GM21381 (cell line): ENCODE data around the gene AP2A1.
"Not testable (repeated sequence)": the region's sequence is repeated elsewhere in the genome, so short reads cannot be mapped to it uniquely, and the experiment has no call there.

Source experiments
- ATAC-seq: cut with Tn5 transposase; IDR thresholded peaks from one replicate; pipeline ENCODE4 v1.9.1; 2021; ENCODE audit warnings: mild to moderate bottlenecking, moderate library complexity; ENCODE audit not compliant: unreplicated experiment

AP2A1 gene

DNA sequence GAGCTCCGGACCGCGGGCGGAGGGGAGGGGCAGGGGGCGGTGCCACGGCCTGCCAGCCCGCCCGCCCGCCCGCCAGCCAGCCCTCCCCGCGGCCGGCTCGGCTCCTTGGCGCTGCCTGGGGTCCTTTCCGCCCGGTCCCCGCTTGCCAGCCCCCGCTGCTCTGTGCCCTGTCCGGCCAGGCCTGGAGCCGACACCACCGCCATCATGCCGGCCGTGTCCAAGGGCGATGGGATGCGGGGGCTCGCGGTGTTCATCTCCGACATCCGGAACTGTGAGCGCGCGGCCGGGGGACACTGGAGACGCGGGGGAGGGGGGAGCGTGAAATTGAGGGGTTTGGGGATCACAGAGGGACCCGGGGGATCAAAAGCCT is at the start of gene AP2A1:
AP2A1 (plus strand) TSS at position 72 of the 370 bp plus-strand sequence; CDS start at position 205, 133 bp downstream.
- ATAC-seq: no peak

- ATAC-seq: no peak
These were observed 48.3 kb upstream of the AP2A1 start for GRCh38 chr19:49718511-49718910.

DNA sequence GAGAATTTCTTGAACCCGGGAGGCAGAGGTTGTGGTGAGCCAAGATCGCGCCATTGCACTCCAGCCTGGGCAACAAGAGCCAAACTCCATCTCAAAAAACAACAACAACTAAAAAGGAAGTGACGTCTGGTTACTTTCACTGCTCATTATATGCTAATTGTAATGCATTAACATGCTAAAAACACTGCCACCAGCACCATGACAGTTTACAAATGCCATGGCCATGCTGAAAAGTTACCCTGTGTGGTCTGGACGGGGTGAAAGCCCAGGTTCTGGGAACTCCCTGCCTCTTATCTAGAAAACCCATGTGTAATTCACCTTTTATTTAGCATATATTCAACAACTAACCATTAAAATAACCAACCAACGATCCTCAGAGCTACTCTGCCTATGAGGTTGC is 47.8 kb upstream of the AP2A1 start:
- no peak for ATAC-seq

DNA sequence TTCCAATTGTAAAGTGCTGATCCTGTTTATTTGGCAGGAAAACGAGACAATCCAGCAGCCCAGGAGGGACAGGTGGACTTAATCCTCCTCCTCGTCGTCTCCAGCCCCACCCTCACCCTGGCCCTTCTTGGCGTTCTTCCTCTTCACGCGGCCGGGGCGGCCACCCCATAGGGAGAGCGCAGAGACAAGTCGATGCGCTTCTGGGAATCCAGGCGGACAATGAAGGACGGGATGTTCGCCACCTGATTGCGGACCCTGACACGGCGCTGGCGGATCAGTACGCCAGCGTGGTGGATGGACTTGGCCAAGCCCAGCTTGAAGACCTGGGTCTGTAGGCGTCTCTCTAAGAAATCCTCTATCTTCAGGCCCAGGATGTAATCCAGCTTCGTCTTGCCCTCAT is 47.4 kb upstream of the AP2A1 start:
- ATAC-seq: not testable (repeated sequence)

DNA sequence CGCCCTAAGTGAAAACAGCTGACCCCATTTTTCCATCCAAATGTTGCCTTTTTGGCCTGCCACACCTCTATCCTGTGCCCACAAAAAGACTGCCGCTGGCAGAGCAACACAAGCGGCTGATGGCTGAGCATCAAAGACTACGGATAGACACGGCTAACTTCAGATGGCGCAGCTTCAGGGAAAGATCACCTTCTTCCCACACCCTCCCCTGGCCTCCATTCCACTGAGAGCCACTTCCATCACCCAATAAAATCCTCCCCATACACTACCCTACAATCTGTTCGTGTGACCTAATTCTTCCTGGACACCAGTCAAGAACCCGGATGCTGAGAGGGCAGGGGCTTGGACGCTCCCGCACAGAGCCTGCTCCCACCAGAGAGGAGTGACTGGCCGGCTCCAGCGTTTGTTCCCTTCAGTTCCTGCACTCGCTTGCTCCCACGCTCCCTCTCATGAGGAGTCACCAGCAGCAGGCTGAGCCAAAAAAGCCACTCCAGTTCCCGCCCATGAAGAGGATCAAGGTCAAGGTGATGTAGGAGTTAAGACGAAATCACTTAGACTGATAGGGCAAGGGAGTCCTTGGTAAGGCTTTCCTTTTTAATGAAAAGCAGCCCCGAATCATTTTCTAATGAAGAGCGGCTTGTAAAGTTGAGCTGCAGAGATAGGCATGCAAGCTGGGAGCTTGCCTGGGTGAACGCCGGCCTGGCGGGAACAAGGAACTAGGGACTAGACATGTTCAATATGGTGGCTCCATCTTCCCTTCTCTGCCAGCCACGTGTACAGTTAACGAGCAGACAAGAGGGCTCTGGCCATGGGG is 39.4 kb upstream of the AP2A1 start:
- ATAC-seq: no peak

GRCh38 chr19:49730166-49730565 is 36.6 kb upstream of the AP2A1 start:
- no peak for ATAC-seq

DNA sequence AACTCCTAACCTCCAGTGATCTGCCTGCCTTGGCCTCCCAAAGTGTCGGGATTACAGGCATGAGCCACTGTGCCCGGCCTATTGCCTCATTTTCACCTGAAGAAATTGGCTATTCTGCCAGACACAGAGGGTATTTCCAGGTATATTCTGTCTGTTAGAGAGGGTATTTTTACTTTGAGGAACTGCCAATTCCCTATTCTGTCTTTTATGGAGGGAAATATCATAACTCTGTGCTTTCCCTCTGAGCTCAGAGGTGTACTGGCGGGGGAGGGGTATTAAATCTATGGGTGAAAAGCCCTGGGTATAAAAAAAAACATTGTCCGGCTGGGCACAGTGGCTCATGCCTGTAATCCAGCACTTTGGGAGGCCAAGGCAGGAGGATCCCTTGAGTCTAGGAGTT is 28.5 kb upstream of the AP2A1 start:
- ATAC-seq: no peak

GRCh38 chr19:49739098-49739497 is 27.7 kb upstream of the AP2A1 start:
- no peak for ATAC-seq

GRCh38 chr19:49739933-49740332 is 26.9 kb upstream of the AP2A1 start:
- ATAC-seq: no peak

DNA sequence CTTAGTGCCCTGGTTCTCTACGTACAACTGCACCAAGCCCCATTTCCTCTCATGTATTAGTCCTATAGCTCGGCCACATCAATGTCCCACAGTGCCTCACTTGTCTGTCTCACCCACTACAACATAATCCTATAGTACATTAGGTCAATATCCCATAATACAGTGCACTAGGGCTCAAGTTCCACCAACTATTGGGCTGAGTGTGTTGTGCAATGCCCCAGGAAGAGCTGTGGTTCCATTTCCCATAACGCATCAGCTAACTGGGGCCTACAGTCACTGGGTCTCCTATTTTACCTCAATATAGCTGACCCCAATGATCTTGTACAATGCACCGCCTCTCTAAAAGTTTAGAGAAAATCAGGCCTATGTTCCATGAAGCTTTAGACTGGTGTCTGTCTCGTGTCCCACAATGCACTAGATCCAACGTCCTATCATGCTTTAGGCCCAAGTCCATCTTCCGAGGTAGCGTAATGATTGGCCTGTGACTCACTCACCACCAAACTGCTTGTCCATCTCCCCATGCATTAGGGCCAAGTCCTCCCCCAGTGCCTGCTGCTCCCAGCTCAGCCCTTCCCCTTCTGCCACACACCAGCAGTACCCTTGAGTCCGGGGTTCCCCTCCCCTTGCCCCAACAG is 25.5 kb upstream of the AP2A1 start:
- no peak for ATAC-seq

- ATAC-seq: no peak
These were observed 21.8 kb upstream of the AP2A1 start for GRCh38 chr19:49744946-49745381.

DNA sequence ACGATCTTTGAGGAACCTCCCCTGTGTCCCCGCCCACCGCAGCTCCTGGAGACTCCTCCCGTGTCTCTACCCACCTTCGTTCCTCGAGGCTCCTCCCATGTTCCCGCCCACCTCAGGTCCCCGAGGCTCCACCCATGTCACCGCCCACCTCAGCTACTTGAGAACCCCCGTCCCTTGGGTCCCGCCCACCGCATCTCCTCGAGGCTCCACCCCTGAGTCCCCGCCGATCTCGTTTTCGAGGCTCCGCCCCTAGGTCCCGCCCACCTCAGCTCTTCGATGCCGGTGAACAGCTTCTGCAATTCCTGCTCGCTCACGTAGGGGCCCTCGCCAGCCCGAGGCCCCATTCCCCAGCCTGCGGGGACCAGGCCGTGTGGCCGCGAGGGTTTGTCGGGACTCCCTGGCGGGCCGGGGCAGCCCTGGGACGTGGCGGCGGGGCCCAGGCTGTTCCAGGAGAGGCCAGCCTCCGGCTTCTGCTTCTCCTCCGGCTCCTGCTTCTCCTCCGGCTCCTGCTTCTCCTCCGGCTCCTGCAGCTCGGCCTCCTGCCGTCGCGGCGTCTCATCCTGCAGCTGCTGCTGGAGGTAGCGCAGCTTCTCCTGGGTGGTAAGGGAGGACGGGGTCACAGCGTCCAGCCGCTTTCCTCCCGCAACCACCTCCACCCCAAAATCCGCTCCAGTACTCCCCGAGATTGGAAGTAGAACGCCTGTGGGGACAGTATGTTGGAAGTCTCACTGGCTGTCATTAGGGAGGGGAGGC is 20.4 kb upstream of the AP2A1 start:
- no peak for ATAC-seq

- no peak for ATAC-seq
These were observed 17.6 kb upstream of the AP2A1 start for GRCh38 chr19:49749055-49749716.

DNA sequence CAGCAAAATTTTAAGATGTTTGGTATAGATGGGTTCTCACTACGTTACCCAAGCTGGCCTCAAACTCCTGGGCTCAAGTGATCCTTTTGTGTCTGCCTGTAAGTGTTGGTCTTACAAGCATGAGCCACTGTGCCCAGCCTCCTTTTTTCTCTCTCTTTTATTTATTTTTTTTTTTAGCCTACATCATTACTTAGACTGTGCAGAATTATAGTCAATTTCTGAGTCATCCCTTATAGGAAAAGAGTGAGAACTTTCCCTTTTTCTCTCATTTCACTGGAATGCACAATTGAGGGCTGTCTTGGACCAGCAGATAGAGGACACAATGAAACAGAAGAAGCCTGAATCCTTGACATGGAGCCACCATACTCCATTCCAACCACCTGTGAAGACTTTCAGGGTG is 17.0 kb upstream of the AP2A1 start:
- no peak for ATAC-seq

DNA sequence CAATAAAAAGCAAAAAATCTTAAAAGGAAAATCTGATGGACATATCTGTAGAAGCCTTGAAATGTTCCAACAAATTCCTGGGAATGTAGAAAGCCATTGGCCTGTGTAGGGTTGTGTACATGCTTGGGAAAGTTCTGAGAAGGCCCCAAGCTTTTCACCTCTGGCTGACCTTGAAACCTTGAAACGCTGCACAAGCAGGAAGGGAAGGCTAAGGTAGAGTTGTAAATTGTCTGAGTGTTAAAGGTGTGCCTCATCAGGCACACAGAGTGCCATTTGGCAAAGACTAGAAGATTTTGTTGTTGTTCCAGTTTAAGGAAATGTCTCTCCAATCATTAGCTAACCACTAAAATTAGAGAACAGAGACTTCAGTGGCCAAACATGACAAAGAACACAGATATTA is 14.1 kb upstream of the AP2A1 start:
- ATAC-seq: no peak

- ATAC-seq: no peak
These were observed 10.8 kb upstream of the AP2A1 start for GRCh38 chr19:49755956-49756355.

DNA sequence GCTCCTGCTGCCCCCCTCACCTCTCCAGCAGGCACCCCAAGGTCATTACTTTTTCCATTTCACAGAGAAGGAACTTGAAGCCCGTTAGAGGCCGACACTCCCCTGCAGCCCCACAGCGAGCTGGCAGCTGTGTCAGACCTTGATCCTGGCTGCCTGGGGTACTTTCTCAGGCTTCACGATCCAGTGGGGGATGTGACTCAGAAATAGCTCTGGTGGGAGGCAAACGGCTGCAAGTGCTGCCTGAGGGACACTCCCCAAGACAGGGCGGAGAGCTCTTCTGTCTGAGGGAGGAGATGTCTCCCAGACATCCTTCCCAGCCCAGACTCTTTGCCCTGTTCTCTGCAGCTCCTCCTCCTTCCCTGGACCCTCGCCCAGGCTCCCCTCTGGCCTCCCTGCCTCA is 8.5 kb upstream of the AP2A1 start:
- ATAC-seq: no peak

- no peak for ATAC-seq
These were observed 5.6 kb upstream of the AP2A1 start for GRCh38 chr19:49761249-49761624.

DNA sequence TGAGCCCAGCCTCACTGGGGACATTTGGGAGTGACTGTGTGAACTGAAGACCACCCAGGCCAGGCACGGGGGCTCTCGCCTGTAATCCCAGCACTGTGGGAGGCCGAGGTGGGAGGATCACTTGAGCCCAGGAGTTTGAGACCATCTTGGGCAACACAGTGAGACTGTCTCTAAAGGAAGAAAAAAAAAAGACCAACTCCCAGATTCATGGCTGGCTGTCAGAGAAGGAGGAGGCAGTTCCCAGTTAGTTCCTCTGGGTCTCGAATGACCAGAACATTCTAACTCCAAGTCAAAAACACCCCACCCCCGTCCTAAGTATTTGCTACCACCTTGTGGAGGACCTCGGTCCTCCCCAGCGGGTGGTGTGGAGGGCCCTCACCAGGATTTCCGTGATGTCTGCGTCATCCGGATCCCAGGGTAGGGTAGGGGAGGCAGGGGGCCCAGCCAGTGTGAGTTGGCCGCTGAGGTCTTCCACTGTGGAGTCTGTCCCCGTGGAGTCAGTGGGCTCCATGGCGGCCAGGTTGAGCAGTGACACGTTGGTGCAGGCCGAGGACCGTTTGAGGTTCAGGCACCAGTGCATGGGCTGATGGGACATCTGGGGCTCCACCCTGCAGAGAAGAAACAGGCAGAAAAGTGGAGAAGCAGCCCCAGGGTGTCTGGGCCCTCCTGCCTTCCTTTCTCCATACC is 5.0 kb upstream of the AP2A1 start:
- no peak for ATAC-seq

DNA sequence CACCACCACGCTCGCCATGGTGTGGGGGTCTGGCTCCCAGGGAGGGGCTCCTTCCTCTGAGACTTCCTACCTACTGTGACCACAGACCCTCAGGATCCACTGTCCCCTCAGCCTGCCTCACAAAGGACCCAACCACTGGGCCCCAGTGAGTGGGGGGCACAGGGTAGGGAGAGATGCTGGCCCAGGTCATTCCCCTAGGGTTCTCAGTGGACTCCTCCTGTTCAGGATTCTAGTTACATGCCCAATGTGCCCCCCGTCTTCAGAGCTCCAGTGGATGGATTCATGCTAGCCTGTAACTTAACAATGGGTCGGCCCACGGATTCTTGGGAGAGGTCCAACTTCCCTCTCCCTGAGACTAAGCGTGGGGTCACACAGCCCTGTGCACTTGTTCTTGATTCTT is 3.6 kb upstream of the AP2A1 start, which contains the start of gene TSKS:
TSKS (minus strand) TSS at position 77 of the 400 bp plus-strand sequence; CDS start at position 18, 59 bp downstream.
- no peak for ATAC-seq

- ATAC-seq: no peak
These were observed 2.5 kb upstream of the AP2A1 start for GRCh38 chr19:49764341-49764740.
